NB4 (cell line): ENCODE measurements around the gene SCNN1A.
A peak's percentile ranks its signal among the peaks of the same experiment; 100 is the strongest.

Source experiments
- CTCF ChIP-seq: IDR thresholded peaks from one replicate; pipeline ENCODE4 v1.5.1; 2012; ENCODE audit warnings: low read depth, low read length
- MAX ChIP-seq: IDR thresholded peaks from 2 replicates; pipeline ENCODE4 v1.6.1; 2011; ENCODE audit warnings: low read depth, low read length
- MYC ChIP-seq: IDR thresholded peaks from 2 replicates; pipeline ENCODE4 v1.6.1; 2011; ENCODE audit warnings: low read depth, low read length
- POLR2A ChIP-seq: IDR thresholded peaks from 2 replicates; pipeline ENCODE4 v1.6.1; 2011; ENCODE audit warnings: mild to moderate bottlenecking; ENCODE audit not compliant: insufficient read length; ENCODE audit errors: extremely low read depth

DNA sequence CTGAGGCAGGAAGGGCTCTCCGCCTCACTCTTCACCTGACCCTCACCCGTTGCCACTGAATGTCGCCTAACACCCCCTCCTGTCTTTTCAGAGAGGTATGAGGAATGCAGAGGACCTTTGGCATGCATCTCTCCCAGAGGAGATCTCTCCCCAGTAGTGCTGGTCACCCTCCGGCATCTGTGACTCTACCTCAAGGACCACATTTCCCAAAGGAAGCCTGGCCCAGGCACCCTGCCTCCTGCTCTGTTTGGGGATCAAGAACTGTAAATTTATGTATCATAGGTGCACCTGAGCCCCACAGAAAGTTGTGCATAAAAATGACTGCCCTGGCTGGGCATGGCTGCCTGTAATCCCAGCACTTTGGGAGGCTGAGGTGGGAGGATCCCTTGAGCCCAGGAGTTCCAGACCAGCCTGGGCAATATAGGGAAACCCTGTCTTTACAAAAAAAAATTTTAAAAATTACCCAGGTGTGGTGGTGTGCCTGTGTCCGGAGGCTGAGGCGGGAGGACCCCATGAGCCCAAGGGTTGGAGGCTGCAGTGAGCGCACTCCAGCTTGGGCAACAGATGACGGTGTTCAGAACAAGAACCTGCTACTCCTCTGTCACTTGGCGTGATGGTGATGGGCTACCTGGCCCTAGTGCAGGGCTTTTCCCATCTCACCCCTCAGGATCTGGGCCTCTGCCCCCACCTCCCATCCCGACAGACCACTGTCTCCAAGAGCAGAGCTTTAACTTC is 47.2 kb downstream of the SCNN1A start:
- TF ChIP-seq CTCF (no peak), MYC (no peak), POLR2A (peak; percentile 21), MAX (no peak)
